ENCODE data around the gene CLDN4. TPM values are rescaled to one million over a fixed set of nuclear protein-coding genes. Genes with fewer than 3 reads are reported as not detected.

Gene CLDN4
- total RNA-seq, 1 experiment from 2014 or later, result 283 TPM

- peak overlapping the region; percentile 95 for H3K27ac Mint-ChIP-seq (ENCODE audit: unreplicated experiment)
- intact Hi-C loops (cut with micrococcal nuclease; ENCODE audit: unreplicated experiment), result loop anchor here (2.0 kb wide), 2 partner anchors 80 to 108 kb away; partner anchors contain the start of gene CLDN3
- H3K4me1 Mint-ChIP-seq (ENCODE audit: low read depth, unreplicated experiment), result peaks cover 30% of the 10 kb centered on the region
- H3K4me3 Mint-ChIP-seq (ENCODE audit: low read depth, unreplicated experiment), result peak overlapping the region; percentile 32
- peak; percentile 65 for DNase-seq
- no peaks in the 10 kb centered on the region for H3K27me3 Mint-ChIP-seq (ENCODE audit: unreplicated experiment)
- H3K36me3 Mint-ChIP-seq (ENCODE audit: insufficient read depth, unreplicated experiment), result peaks cover 12% of the 10 kb centered on the region
- CTCF ChIA-PET, result interaction anchor here (0.9 to 1.3 kb wide), 5 partner anchors 8 to 116 kb away, joined by 3 to 7 read pairs (median 6); partner anchors contain the start of gene METTL27
- TF ChIP-seq CTCF (IDR thresholded peaks at IDR 0.05; ENCODE audit: unreplicated experiment), result no peak
- H3K9me3 Mint-ChIP-seq (ENCODE audit: low read depth, unreplicated experiment), result no peaks in the 10 kb centered on the region
- BruUV-seq (replicated peaks), result no TSS peak
These were observed 20.0 kb downstream of the CLDN4 start for GRCh38 chr7:73850781-73851207.

- Mint-ChIP-seq H3K4me3 (ENCODE audit: low read depth, unreplicated experiment) (no peak overlapping the region), H3K36me3 (ENCODE audit: insufficient read depth, unreplicated experiment) (peaks cover 12% of the 10 kb centered on the region), H3K9me3 (ENCODE audit: low read depth, unreplicated experiment) (no peaks in the 10 kb centered on the region), H3K27me3 (ENCODE audit: unreplicated experiment) (no peaks in the 10 kb centered on the region), H3K4me1 (ENCODE audit: low read depth, unreplicated experiment) (peaks cover 30% of the 10 kb centered on the region), H3K27ac (ENCODE audit: unreplicated experiment) (peak overlapping the region; percentile 95)
- peak; percentile 51 for DNase-seq
- no TSS peak for BruUV-seq (replicated peaks)
- CTCF ChIA-PET, result interaction anchor here (1.0 to 1.3 kb wide), 4 partner anchors 18 to 117 kb away, joined by 3 to 7 read pairs (median 4); no protein-coding TSS in a partner anchor
- intact Hi-C loops (cut with micrococcal nuclease; ENCODE audit: unreplicated experiment), result loop anchor here (2.0 kb wide), 2 partner anchors 81 to 109 kb away; partner anchors contain the start of gene CLDN3
- TF ChIP-seq CTCF (IDR thresholded peaks at IDR 0.05; ENCODE audit: unreplicated experiment), result no peak
These were observed 20.9 kb downstream of the CLDN4 start for GRCh38 chr7:73851410-73852338.

GRCh38 chr7:73852500-73852899, 21.7 kb downstream of the CLDN4 start:
- no peaks in the 10 kb centered on the region for H3K27me3 Mint-ChIP-seq (ENCODE audit: unreplicated experiment)
- BruUV-seq (replicated peaks), result TSS peak; percentile 44
- no peak for DNase-seq
- TF ChIP-seq CTCF (IDR thresholded peaks at IDR 0.05; ENCODE audit: unreplicated experiment), result no peak
- no peaks in the 10 kb centered on the region for H3K9me3 Mint-ChIP-seq (ENCODE audit: low read depth, unreplicated experiment)
- peaks cover 12% of the 10 kb centered on the region for H3K36me3 Mint-ChIP-seq (ENCODE audit: insufficient read depth, unreplicated experiment)
- intact Hi-C loops (cut with micrococcal nuclease; ENCODE audit: unreplicated experiment), result no loop called here
- peak overlapping the region; percentile 95 for H3K27ac Mint-ChIP-seq (ENCODE audit: unreplicated experiment)
- H3K4me1 Mint-ChIP-seq (ENCODE audit: low read depth, unreplicated experiment), result peaks cover 30% of the 10 kb centered on the region
- H3K4me3 Mint-ChIP-seq (ENCODE audit: low read depth, unreplicated experiment), result no peak overlapping the region
- CTCF ChIA-PET, result no interaction called here

- BruUV-seq (replicated peaks), result no TSS peak
- no peak overlapping the region for H3K4me3 Mint-ChIP-seq (ENCODE audit: low read depth, unreplicated experiment)
- no peaks in the 10 kb centered on the region for H3K27me3 Mint-ChIP-seq (ENCODE audit: unreplicated experiment)
- H3K36me3 Mint-ChIP-seq (ENCODE audit: insufficient read depth, unreplicated experiment), result no peaks in the 10 kb centered on the region
- H3K27ac Mint-ChIP-seq (ENCODE audit: unreplicated experiment), result no peak overlapping the region
- DNase-seq, result no peak
- CTCF ChIA-PET, result interaction anchor here (0.5 kb wide), 1 partner anchor 187 kb away, joined by 3 read pairs; no protein-coding TSS in a partner anchor
- H3K4me1 Mint-ChIP-seq (ENCODE audit: low read depth, unreplicated experiment), result peaks cover 5% of the 10 kb centered on the region
- TF ChIP-seq CTCF (IDR thresholded peaks at IDR 0.05; ENCODE audit: unreplicated experiment), result no peak
- intact Hi-C loops (cut with micrococcal nuclease; ENCODE audit: unreplicated experiment), result no loop called here
- no peaks in the 10 kb centered on the region for H3K9me3 Mint-ChIP-seq (ENCODE audit: low read depth, unreplicated experiment)
These were observed 26.1 kb downstream of the CLDN4 start for GRCh38 chr7:73856941-73857340.
